ENCODE results near the gene GPR82. TPM values are rescaled to one million over a fixed set of nuclear protein-coding genes. Genes with fewer than 3 reads are reported as not detected.

GPR82 gene
- polyA plus RNA-seq, 3 donors = 0.40 to 2.0 (median 0.67) TPM

DNA sequence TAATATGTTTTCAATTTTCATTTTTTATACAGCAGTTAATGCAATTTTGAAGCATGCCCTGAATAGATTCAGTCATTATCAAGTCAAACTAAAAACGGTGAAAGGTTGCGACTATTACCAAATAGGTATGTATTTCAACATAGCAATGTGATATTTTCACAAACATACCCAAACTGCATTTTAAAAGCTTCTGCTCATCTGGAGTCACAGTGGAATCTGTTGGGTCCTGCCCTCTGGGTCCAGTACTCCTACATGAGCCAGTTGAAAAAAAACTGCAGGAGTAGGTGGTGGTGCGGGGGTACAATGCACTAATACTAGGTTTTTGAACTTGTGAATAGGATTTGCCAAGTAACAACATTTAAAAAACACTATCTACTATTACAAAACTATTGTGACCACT, 34.3 kb upstream of the GPR82 start:
- peak overlapping the region in 1 of 2 donors; percentile 59 for H3K4me3 Mint-ChIP-seq
- peaks cover 0 to 3% of the 10 kb centered on the region in 2 donors for H3K36me3 Mint-ChIP-seq
- Histone ChIP-seq H3K4me2 (replicated peaks; ENCODE audit: extremely low read depth, low read length, poor library complexity, severe bottlenecking) (peak overlapping the region; percentile 68), H4K20me1 (ENCODE audit: insufficient read depth, low read length) (no peaks in the 10 kb centered on the region), H3K4me1 (ENCODE audit: control insufficient read depth in 1 of 2, insufficient read depth in 2 of 2, low read length in 2 of 2) (peaks cover 55 to 78% of the 10 kb centered on the region in 2 donors), H3K27ac (ENCODE audit: low read depth in 1 of 2, low read length in 2 of 2) (no peak overlapping the region), H2AFZ (ENCODE audit: insufficient read depth, low read depth, low read length, poor library complexity, severe bottlenecking) (no peak overlapping the region), H3K9me3 (replicated peaks in 1 of 2; ENCODE audit: control insufficient read depth in 1 of 2, insufficient read depth in 1 of 2, low read length in 2 of 2) (no peaks in the 10 kb centered on the region), H3K4me3 (replicated peaks in 1 of 3; ENCODE audit: low read depth in 2 of 3, low read length in 3 of 3) (peak overlapping the region in 2 of 3 experiments; percentile 54 to 74), H3K27me3 (ENCODE audit: control insufficient read depth in 2 of 2, insufficient read depth in 2 of 2, low read length in 2 of 2) (no peaks in the 10 kb centered on the region), H3K9ac (ENCODE audit: insufficient read depth, low read length, poor library complexity, severe bottlenecking) (no peak overlapping the region), H3K36me3 (replicated peaks in 1 of 2; ENCODE audit: control insufficient read depth in 1 of 2, insufficient read depth in 2 of 2, low read length in 2 of 2) (no peaks in the 10 kb centered on the region), H3K79me2 (ENCODE audit: insufficient read depth, low read length) (no peaks in the 10 kb centered on the region)
- H3K9me3 Mint-ChIP-seq = peaks cover 0 to 4% (median 0%) of the 10 kb centered on the region in 7 donors
- H3K4me1 Mint-ChIP-seq = peaks cover 64% of the 10 kb centered on the region
- TF ChIP-seq, protein P1, sequence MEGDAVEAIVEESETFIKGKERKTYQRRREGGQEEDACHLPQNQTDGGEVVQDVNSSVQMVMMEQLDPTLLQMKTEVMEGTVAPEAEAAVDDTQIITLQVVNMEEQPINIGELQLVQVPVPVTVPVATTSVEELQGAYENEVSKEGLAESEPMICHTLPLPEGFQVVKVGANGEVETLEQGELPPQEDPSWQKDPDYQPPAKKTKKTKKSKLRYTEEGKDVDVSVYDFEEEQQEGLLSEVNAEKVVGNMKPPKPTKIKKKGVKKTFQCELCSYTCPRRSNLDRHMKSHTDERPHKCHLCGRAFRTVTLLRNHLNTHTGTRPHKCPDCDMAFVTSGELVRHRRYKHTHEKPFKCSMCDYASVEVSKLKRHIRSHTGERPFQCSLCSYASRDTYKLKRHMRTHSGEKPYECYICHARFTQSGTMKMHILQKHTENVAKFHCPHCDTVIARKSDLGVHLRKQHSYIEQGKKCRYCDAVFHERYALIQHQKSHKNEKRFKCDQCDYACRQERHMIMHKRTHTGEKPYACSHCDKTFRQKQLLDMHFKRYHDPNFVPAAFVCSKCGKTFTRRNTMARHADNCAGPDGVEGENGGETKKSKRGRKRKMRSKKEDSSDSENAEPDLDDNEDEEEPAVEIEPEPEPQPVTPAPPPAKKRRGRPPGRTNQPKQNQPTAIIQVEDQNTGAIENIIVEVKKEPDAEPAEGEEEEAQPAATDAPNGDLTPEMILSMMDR (IDR thresholded peaks at IDR 0.05) = no peak
- WGBS (ENCODE audit: insufficient coverage) = no CpG with 5 or more reads among the region's 3 CpGs
- DNase-seq = no peak
- H3K27me3 Mint-ChIP-seq (ENCODE audit: low read depth in 3 of 3) = peaks cover 0 to 8% (median 0%) of the 10 kb centered on the region in 3 donors
- H3K27ac Mint-ChIP-seq = no peak overlapping the region
- intact Hi-C loops (cut with micrococcal nuclease) = no loop called here

DNA sequence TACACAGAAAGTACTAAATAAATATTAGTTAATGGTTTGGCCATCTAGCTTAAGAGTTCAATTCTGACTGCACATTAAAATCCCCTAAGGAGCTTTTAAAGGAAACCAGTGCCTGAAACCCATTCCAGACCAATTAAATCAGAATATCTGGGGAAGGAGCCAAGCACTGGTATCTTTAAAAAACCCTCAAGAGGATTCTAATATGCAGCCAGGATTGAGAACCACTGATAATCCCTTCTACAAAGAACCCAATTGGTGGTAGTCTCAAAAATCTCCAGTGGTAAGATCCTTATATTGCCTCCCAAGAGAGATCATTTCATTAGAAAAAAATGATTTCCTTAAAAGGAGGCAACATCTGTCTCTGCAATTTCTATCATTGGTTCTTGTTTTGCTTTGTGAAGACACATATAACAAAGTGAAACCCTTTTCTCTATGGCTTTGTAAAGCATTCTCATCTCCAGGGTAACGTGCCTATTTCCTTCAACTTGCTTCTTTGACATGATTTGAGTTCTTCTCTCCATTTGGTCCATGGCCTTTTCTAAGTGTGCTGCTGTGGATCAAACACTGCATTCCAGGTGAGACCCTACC, 31.7 kb upstream of the GPR82 start:
- H3K27ac ChIP-seq (ENCODE audit: low read depth in 1 of 2, low read length in 2 of 2) = no peak overlapping the region
- no peaks in the 10 kb centered on the region for H3K79me2 ChIP-seq (ENCODE audit: insufficient read depth, low read length)
- WGBS (ENCODE audit: insufficient coverage) = 57% methylated on average over 1 of the region's 1 CpG
- peak overlapping the region in 1 of 7 donors; percentile 70 for H3K27ac Mint-ChIP-seq
- peaks cover 0 to 2% (median 0%) of the 10 kb centered on the region in 7 donors for H3K9me3 Mint-ChIP-seq
- H3K9ac ChIP-seq (ENCODE audit: insufficient read depth, low read length, poor library complexity, severe bottlenecking) = no peak overlapping the region
- no peaks in the 10 kb centered on the region for H3K27me3 ChIP-seq (ENCODE audit: control insufficient read depth in 2 of 2, insufficient read depth in 2 of 2, low read length in 2 of 2)
- H3K36me3 Mint-ChIP-seq = peaks cover 9 to 13% of the 10 kb centered on the region in 2 donors
- H3K4me2 ChIP-seq (replicated peaks; ENCODE audit: extremely low read depth, low read length, poor library complexity, severe bottlenecking) = no peak overlapping the region
- no peak for DNase-seq
- H3K36me3 ChIP-seq (replicated peaks in 1 of 2; ENCODE audit: control insufficient read depth in 1 of 2, insufficient read depth in 2 of 2, low read length in 2 of 2) = peaks cover 8 to 13% of the 10 kb centered on the region in 2 donors
- H2AFZ ChIP-seq (ENCODE audit: insufficient read depth, low read depth, low read length, poor library complexity, severe bottlenecking) = no peak overlapping the region
- peaks cover 41 to 59% of the 10 kb centered on the region in 2 donors for H3K4me1 ChIP-seq (ENCODE audit: control insufficient read depth in 1 of 2, insufficient read depth in 2 of 2, low read length in 2 of 2)
- no peak overlapping the region for H3K4me3 ChIP-seq (replicated peaks in 1 of 3; ENCODE audit: low read depth in 2 of 3, low read length in 3 of 3)
- H3K9me3 ChIP-seq (replicated peaks in 1 of 2; ENCODE audit: control insufficient read depth in 1 of 2, insufficient read depth in 1 of 2, low read length in 2 of 2) = no peaks in the 10 kb centered on the region
- intact Hi-C loops (cut with micrococcal nuclease) = no loop called here
- no peaks in the 10 kb centered on the region for H4K20me1 ChIP-seq (ENCODE audit: insufficient read depth, low read length)
- peak overlapping the region in 1 of 2 donors; percentile 51 for H3K4me3 Mint-ChIP-seq
- H3K27me3 Mint-ChIP-seq (ENCODE audit: low read depth in 3 of 3) = peaks cover 0 to 6% (median 0%) of the 10 kb centered on the region in 3 donors
- TF ChIP-seq, protein P1 (IDR thresholded peaks at IDR 0.05) = no peak
- H3K4me1 Mint-ChIP-seq = peaks cover 48% of the 10 kb centered on the region

Measured in CD14-positive monocyte (primary cell).